ENCODE measurements around the gene PRG3.

The PRG3 gene

DNA sequence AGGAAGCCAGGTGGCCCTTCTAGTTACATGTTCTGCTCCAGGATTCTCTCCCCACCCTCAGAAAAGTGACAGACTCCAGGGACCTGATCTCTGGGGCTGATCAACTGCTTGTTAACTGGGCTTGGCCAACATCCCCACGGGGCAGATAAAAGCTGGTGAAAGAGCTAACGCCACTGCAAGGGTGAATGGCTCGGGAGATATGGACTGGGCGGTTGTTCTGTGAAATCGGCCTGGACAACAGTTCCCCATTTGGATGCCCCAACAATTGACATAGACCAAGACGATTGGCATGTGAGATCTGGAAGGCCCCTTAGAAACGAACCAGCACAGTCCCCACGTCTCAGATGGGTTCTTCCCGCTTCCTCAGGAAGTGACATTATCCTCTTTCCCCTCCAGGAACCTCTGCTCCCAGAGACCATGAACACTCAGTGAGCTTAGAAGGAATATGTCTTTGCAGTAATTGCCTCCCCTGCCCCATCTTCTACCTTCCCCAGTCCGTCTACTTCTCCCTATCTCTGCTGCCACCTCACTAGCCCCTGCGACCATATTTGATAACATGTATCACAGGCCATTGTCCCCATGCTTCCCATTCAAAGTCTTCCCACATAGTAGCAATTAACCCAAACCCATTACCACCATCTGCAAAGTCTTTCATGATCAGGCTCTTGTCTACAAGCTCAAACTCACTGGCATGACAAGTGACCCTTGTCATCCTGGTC, 15.1 kb upstream of the PRG3 start:
- TF ChIP-seq, protein P1, sequence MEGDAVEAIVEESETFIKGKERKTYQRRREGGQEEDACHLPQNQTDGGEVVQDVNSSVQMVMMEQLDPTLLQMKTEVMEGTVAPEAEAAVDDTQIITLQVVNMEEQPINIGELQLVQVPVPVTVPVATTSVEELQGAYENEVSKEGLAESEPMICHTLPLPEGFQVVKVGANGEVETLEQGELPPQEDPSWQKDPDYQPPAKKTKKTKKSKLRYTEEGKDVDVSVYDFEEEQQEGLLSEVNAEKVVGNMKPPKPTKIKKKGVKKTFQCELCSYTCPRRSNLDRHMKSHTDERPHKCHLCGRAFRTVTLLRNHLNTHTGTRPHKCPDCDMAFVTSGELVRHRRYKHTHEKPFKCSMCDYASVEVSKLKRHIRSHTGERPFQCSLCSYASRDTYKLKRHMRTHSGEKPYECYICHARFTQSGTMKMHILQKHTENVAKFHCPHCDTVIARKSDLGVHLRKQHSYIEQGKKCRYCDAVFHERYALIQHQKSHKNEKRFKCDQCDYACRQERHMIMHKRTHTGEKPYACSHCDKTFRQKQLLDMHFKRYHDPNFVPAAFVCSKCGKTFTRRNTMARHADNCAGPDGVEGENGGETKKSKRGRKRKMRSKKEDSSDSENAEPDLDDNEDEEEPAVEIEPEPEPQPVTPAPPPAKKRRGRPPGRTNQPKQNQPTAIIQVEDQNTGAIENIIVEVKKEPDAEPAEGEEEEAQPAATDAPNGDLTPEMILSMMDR (conservative IDR thresholded peaks at IDR 0.05; ENCODE audit: low read depth, low read length), result no peak
- Histone ChIP-seq H3K4me2 (no peak overlapping the region), H4K20me1 (ENCODE audit: insufficient read depth) (no peaks in the 10 kb centered on the region), H3K4me1 (ENCODE audit: low read depth, poor library complexity, severe bottlenecking) (no peaks in the 10 kb centered on the region), H2AFZ (ENCODE audit: low read depth) (no peak overlapping the region), H3K27me3 (ENCODE audit: insufficient read depth, low read depth) (no peaks in the 10 kb centered on the region), H3K27ac (no peak overlapping the region), H3K79me2 (ENCODE audit: insufficient read depth, low read depth) (no peaks in the 10 kb centered on the region), H3K9ac (no peak overlapping the region), H3K4me3 (IDR thresholded peaks at IDR 0.05; ENCODE audit: insufficient read depth, low read depth, low read length) (no peak overlapping the region), H3K36me3 (ENCODE audit: insufficient read depth) (no peaks in the 10 kb centered on the region)

DNA sequence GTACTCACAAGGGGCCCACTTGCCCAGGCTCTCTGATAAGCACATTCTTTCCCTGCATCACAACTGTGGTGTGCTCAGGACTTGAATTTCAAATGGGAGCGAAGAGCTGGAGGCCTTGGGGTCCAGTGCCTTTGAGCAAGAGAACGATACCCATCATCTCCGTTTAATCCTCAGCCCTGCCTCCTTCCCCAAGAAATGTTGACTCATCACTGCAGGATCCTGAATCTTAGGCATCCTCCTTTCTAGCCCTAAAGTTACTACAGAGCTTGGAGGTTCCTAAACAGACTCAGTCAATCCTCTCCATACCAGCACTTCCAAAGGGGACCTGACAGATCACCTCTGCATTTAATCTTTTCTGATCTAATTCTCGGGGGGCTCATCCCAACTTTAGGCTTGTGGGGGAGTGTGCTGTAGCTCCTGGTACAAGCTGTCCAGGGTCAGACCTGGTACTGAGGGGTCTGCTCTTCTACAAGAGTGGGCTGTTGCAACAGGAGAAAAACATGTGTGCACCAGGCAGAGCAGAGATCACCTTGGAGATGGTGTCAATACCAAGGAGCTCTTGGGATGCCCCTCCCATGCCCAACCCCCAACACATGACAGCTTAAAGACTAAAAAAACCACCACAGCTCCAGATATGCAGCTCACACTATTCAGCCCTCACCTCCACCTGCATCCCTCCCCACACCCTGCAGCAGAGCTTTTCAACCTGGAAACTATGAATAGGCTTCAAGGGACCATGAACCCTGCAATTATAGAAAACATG, 13.4 kb upstream of the PRG3 start:
- H4K20me1 ChIP-seq (ENCODE audit: insufficient read depth), result no peaks in the 10 kb centered on the region
- H3K79me2 ChIP-seq (ENCODE audit: insufficient read depth, low read depth), result no peaks in the 10 kb centered on the region
- no peaks in the 10 kb centered on the region for H3K27me3 ChIP-seq (ENCODE audit: insufficient read depth, low read depth)
- no peak overlapping the region for H3K4me3 ChIP-seq (IDR thresholded peaks at IDR 0.05; ENCODE audit: insufficient read depth, low read depth, low read length)
- H3K4me2 ChIP-seq, result no peak overlapping the region
- no peak overlapping the region for H3K9ac ChIP-seq
- H3K27ac ChIP-seq, result no peak overlapping the region
- TF ChIP-seq, protein P1 (conservative IDR thresholded peaks at IDR 0.05; ENCODE audit: low read depth, low read length), result no peak
- H3K4me1 ChIP-seq (ENCODE audit: low read depth, poor library complexity, severe bottlenecking), result no peaks in the 10 kb centered on the region
- no peak overlapping the region for H2AFZ ChIP-seq (ENCODE audit: low read depth)
- no peaks in the 10 kb centered on the region for H3K36me3 ChIP-seq (ENCODE audit: insufficient read depth)

DNA sequence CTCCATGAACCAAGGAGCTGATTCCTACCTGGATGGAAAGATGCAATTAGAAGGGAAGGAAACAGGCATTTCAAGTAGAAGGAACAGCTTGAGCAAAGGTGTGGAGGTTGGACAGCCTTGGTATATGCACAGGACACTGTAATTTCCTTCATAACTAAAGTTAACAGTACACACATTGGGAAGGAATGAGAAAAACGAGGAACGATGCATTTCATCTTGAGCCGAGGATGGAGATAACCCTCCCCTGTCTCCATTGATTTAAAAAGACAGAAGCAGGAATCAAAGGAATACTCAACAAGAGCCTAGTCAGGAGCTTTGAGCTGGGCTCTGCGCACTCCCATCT, 11.8 kb upstream of the PRG3 start:
- Histone ChIP-seq H3K27me3 (ENCODE audit: insufficient read depth, low read depth) (no peaks in the 10 kb centered on the region), H3K9ac (no peak overlapping the region), H3K4me2 (no peak overlapping the region)

DNA sequence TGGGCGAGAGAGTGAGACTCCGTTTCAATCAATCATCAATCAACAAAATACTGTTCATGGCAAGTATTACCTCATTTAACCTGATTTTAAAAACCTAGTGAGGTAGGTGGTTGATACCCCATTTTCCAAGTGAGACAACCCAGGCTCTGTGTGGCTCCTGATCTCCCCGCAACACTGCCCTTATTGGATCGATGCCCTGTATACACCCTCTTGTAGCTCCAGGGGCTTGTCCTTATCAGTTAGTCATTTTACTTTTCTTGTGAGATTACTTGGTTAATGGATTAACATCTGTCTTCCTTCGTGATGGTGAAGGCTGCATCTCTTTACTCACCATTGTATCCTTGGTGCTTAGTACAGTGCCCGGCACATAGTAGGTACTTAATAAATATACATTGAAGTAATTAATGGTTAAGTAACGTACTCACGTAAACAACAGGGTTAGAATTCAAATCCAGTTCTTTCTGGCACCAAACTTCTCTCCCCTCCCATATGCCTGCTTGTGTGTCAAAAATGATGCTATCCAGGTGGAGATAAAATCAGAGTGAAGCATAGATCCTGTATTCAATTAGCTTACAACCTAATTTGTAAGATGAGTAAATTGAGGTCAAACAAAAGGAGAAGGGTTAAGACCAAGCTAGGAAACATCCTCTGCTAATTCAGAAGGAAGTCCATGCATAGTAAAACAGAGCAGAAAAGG, 11.3 kb upstream of the PRG3 start:
- H3K27me3 ChIP-seq (ENCODE audit: insufficient read depth, low read depth), result no peaks in the 10 kb centered on the region

More for the DNA sequence above, 11.8 kb upstream of the PRG3 start:
- Histone ChIP-seq H4K20me1 (ENCODE audit: insufficient read depth) (no peaks in the 10 kb centered on the region), H3K27ac (no peak overlapping the region), H2AFZ (ENCODE audit: low read depth) (no peak overlapping the region), H3K79me2 (ENCODE audit: insufficient read depth, low read depth) (no peaks in the 10 kb centered on the region), H3K4me3 (IDR thresholded peaks at IDR 0.05; ENCODE audit: insufficient read depth, low read depth, low read length) (no peak overlapping the region), H3K36me3 (ENCODE audit: insufficient read depth) (no peaks in the 10 kb centered on the region), H3K4me1 (ENCODE audit: low read depth, poor library complexity, severe bottlenecking) (no peaks in the 10 kb centered on the region)
- TF ChIP-seq, protein P1 (conservative IDR thresholded peaks at IDR 0.05; ENCODE audit: low read depth, low read length), result no peak

More for the DNA sequence above, 11.3 kb upstream of the PRG3 start:
- TF ChIP-seq, protein P1 (conservative IDR thresholded peaks at IDR 0.05; ENCODE audit: low read depth, low read length), result no peak
- no peak overlapping the region for H3K4me2 ChIP-seq
- H3K9ac ChIP-seq, result no peak overlapping the region
- H2AFZ ChIP-seq (ENCODE audit: low read depth), result no peak overlapping the region
- no peaks in the 10 kb centered on the region for H3K36me3 ChIP-seq (ENCODE audit: insufficient read depth)
- no peak overlapping the region for H3K27ac ChIP-seq
- no peaks in the 10 kb centered on the region for H3K79me2 ChIP-seq (ENCODE audit: insufficient read depth, low read depth)
- H3K4me1 ChIP-seq (ENCODE audit: low read depth, poor library complexity, severe bottlenecking), result no peaks in the 10 kb centered on the region
- H3K4me3 ChIP-seq (IDR thresholded peaks at IDR 0.05; ENCODE audit: insufficient read depth, low read depth, low read length), result no peak overlapping the region
- no peaks in the 10 kb centered on the region for H4K20me1 ChIP-seq (ENCODE audit: insufficient read depth)
